Brain microvascular endothelial cell (primary cell): ENCODE data around the gene GLIPR2.

Experiments used
- DNase-seq: peaks from one replicate; pipeline ENCODE4 v3.0.0-alpha.2; 2020
- H3K27ac ChIP-seq: fragments of 250-450 bp; sonication (Bioruptor Pico); 2 replicates; pipeline ENCODE4 v1.5.1; 2020; ENCODE audit warnings: mild to moderate bottlenecking, moderate library complexity
- H3K27me3 ChIP-seq: fragments of 250-450 bp; sonication (Bioruptor Pico); replicated peaks from 2 replicates; pipeline ENCODE4 v1.5.1; 2020; ENCODE audit warnings: mild to moderate bottlenecking
- H3K36me3 ChIP-seq: fragments of 250-450 bp; sonication (Bioruptor Pico); replicated peaks from 2 replicates; pipeline ENCODE4 v1.5.1; 2020; ENCODE audit warnings: mild to moderate bottlenecking
- H3K4me3 ChIP-seq: 2 replicates; pipeline ENCODE4 v1.5.1; 2011; ENCODE audit warnings: low read depth, mild to moderate bottlenecking, control low read depth, low read length, moderate library complexity
- in situ Hi-C: cut with HindIII; loops from 2 replicates; pipeline ENCODE4 v1.10.0; 2017; ENCODE audit warnings: low sequenced_read_pairs, low pct_ligation_motif_present
- TF ChIP-seq, protein P1 (sequence below): IDR thresholded peaks from 2 replicates; pipeline ENCODE4 v1.5.1; 2011; ENCODE audit warnings: low read depth, mild to moderate bottlenecking, moderate library complexity, low read length, control low read depth, inconsistent platforms; ENCODE audit errors: missing control alignments

The GLIPR2 gene

DNA sequence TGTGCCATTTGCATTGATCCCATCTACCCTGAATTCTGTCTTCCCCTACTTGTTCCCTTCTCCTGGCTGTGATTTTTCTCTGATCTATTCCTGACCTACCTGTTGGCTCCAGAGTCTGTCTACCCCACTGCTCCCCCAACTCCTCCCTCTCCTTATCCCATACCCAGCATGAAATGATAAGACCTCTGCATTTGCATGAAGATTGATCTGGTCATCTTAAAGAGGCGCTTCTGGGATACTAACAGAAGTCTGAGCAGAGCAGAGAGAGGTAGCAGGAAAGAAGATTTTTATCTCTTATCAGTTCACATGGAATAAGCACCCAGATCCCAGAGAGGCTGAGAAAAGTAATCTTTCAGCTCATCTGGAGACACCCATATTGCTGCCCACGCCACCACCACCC lies 18.3 kb upstream of the GLIPR2 start:
- Histone ChIP-seq H3K27me3 (no peaks in the 10 kb centered on the region), H3K27ac (no peak overlapping the region), H3K4me3 (no peak overlapping the region), H3K36me3 (peaks cover 24% of the 10 kb centered on the region)
- in situ Hi-C loops, result no loop called here
- no peak for DNase-seq
- TF ChIP-seq, protein P1, sequence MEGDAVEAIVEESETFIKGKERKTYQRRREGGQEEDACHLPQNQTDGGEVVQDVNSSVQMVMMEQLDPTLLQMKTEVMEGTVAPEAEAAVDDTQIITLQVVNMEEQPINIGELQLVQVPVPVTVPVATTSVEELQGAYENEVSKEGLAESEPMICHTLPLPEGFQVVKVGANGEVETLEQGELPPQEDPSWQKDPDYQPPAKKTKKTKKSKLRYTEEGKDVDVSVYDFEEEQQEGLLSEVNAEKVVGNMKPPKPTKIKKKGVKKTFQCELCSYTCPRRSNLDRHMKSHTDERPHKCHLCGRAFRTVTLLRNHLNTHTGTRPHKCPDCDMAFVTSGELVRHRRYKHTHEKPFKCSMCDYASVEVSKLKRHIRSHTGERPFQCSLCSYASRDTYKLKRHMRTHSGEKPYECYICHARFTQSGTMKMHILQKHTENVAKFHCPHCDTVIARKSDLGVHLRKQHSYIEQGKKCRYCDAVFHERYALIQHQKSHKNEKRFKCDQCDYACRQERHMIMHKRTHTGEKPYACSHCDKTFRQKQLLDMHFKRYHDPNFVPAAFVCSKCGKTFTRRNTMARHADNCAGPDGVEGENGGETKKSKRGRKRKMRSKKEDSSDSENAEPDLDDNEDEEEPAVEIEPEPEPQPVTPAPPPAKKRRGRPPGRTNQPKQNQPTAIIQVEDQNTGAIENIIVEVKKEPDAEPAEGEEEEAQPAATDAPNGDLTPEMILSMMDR, result no peak

DNA sequence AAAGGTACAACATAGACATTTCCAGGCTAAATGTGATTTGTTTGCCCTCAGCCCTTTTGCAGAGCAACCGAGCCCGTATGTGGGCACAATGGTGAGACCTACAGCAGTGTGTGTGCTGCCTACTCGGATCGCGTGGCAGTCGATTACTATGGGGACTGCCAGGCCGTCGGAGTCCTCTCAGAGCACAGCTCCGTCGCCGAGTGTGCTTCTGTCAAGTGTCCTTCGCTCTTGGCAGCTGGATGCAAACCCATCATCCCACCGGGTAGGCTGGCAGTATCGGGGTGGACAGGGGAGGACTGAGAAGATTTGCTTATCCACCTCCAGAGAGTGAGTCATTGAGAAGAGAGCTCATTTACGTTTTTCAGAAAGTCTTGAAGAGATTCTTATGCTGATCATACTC lies 17.8 kb upstream of the GLIPR2 start:
- in situ Hi-C loops, result no loop called here

DNA sequence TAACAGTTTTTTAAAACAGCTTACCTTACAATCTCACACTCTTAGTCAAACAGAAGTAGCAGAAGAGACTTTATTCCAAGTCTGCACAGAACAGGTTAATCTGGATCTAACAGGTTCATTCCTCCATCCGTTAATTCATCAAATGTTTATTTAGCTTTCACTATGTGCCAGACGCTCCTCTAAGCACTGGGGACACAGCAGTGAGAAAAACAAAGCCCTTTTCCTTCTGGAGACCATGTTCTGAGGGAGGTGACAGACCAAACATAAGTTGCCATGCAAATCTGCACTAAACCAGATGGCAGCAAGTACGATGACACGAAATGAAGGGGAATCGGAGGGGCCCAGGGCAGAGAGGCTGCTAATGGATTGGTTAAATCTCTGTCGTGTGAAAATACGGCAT lies 17.1 kb upstream of the GLIPR2 start:
- Histone ChIP-seq H3K27ac (no peak overlapping the region), H3K4me3 (no peak overlapping the region), H3K27me3 (no peaks in the 10 kb centered on the region), H3K36me3 (peaks cover 24% of the 10 kb centered on the region)
- TF ChIP-seq, protein P1, result no peak
- no peak for DNase-seq
- in situ Hi-C loops, result no loop called here

More for the DNA sequence above, 17.8 kb upstream of the GLIPR2 start:
- TF ChIP-seq, protein P1, result no peak
- no peak overlapping the region for H3K4me3 ChIP-seq
- peaks cover 24% of the 10 kb centered on the region for H3K36me3 ChIP-seq
- DNase-seq, result no peak
- no peak overlapping the region for H3K27ac ChIP-seq
- H3K27me3 ChIP-seq, result no peaks in the 10 kb centered on the region

DNA sequence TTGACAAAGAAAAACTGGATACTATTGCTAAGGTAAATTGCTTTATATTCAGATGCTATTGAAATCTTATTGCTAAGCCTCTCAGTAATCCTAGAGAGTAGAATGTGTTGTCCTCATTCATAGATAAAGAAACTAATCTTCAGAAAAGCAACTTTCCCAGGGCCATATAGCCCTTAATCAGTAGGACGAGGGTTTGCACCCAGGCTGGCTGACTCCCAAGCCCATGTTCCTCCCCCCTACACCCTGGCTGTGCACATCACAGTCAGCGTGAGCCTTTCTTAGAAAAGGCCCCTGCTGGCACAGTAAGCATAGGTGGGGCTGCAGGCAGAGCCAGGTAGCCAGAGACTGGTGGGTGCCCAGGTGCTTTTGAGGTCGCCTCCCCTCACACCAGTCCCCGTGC lies 15.8 kb upstream of the GLIPR2 start:
- in situ Hi-C loops, result no loop called here
- H3K27me3 ChIP-seq, result no peaks in the 10 kb centered on the region
- no peak for DNase-seq
- no peak overlapping the region for H3K27ac ChIP-seq
- TF ChIP-seq, protein P1, result no peak
- no peak overlapping the region for H3K4me3 ChIP-seq
- H3K36me3 ChIP-seq, result peaks cover 24% of the 10 kb centered on the region

DNA sequence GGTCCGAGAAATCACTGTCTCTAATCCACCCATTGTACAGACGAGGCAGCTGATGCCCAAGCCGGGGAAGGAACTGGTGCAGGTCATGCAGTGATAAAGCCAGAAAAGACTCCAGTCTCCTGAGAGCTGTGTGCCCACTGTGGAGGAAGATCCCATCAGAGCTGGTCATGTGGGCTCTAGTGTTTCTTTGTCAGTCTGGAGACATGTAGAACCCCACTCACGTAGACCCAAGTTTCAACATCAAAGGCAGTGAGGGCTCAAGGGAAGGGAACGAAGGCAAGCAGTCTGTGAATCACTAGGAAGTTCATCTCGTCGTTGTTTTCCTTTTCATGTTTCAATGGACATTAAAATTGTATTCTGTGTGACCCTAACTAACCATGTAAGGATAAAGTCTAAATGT lies 14.6 kb upstream of the GLIPR2 start:
- Histone ChIP-seq H3K36me3 (peaks cover 22% of the 10 kb centered on the region), H3K27me3 (no peaks in the 10 kb centered on the region), H3K4me3 (no peak overlapping the region), H3K27ac (no peak overlapping the region)
- DNase-seq, result no peak
- in situ Hi-C loops, result no loop called here
- TF ChIP-seq, protein P1, result no peak

DNA sequence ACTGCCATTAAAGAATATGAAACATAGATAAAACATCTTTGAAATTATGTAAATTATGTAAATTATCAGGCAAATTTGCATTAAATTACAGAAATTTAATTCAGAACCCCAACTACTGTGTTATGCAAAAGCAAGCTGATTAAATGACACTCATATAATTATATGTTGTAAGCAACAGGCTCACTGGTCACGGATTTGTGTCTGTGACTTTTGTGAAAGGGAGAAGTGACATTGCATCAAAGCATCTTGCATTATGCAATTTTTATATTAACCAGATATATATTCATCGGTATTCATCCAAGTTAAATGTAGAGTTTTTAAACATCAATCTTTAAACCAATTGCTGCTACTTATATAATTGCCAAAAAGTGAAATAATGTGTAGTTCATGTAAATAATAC lies 13.0 kb upstream of the GLIPR2 start:
- Histone ChIP-seq H3K27me3 (no peaks in the 10 kb centered on the region), H3K36me3 (peaks cover 18% of the 10 kb centered on the region), H3K27ac (no peak overlapping the region), H3K4me3 (no peak overlapping the region)
- TF ChIP-seq, protein P1, result no peak
- in situ Hi-C loops, result no loop called here
- no peak for DNase-seq
